Measurements from ENCODE around the gene RAB3IL1.
A peak's percentile ranks its signal among the peaks of the same experiment; 100 is the strongest.

Gene RAB3IL1

DNA sequence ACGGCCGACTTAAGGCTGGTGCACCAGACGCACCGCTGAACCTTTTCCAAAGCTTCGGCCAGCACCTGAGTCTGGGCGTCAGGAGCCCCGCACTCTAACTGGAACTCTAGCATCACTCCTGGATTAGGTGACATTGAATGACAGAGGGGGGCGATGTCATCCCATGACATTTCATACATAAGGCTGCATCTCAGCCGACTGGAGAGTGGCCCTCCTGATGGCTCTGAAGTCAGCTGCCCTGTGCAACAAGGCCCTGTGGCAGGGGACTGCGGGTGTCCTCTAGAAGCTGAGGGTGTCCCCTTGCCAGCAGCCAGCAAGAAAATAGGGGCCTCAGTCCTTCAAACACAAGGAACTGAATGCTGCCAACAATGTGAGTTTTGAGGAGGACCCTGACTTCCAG is 16.0 kb downstream of the RAB3IL1 start:
- DNase-seq: no peak

DNA sequence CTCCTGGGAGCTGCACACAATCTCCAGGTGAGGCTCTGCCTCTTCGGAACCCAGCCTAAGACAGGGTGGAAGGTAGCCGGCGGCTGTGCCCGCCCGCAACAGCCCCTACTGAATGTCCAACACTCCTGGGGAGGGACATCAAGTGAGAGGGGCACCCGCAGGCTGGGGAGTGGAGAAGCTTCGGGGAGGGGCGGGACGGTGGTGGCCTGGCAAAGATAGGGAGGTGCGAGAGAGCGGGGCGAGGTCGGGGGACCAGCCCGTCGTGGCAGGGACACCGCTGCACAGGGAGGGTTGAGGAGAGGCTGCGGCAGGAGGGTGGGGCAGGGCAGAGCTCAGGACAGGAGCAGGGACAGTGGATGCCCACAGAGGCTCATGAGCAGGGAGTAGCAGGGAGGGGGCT is 17.1 kb downstream of the RAB3IL1 start:
- no peak for DNase-seq

DNA sequence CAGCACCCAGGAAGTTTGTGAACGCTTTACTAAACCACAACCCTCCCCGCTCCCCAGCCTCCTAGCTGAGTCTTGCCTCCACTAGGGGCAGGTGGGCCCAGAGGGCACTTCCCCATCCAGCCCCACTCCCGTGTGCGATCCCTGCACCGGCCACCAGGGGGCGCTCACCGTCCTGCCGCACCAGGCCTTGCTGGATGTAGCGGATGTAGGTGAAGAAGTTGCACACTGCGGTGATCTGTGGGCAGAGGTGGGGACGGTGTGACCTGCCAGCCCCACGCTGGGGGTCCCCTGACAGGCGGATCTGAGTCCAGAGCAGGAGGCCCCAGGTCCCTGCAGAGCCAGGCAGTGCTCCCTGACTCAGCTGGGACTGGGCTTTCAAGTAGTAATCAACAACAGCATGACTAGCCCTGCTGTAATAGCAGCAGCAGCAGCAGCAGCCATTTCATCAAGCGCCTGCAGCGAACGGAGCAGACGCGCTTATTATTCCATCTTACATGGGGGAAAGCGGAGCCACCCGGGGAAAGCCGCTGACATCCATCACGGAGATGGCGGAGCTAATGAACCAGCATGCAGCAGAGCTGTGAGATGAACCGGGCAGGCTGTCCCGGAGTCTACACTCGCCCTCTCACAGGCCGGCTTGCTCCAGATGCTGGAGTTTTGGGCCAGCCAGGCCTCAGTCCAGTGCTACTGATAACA is 18.1 kb downstream of the RAB3IL1 start:
- DNase-seq: peak; percentile 97

- no peak for DNase-seq
Observed at GRCh38 chr11:61898247-61898582, 19.2 kb downstream of the RAB3IL1 start.

GRCh38 chr11:61897387-61898246 is 19.7 kb downstream of the RAB3IL1 start:
- DNase-seq: peak; percentile 91

GRCh38 chr11:61896665-61897386 is 20.5 kb downstream of the RAB3IL1 start:
- DNase-seq: no peak

DNA sequence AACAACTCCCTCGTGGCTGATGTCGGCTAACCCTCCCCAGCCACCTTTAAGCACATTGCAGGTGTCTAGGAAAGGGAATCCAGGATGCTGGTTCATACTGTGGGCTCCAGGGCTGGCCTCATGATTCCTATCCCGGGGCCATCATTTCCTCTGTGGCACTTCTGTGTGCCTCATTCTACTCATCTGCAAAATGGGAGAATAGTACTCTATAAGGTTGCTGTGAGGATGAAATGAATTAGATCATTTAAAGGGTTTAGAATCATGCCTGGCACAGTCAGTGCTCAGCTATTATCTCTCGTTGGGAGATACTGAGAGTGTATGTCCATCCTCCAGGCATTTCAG is 21.7 kb downstream of the RAB3IL1 start:
- no peak for DNase-seq

- no peak for DNase-seq
Observed at GRCh38 chr11:61895046-61895717, 22.2 kb downstream of the RAB3IL1 start.

- DNase-seq: no peak
Observed at GRCh38 chr11:61893981-61894380, 23.4 kb downstream of the RAB3IL1 start.

GRCh38 chr11:61892085-61892370 is 25.3 kb downstream of the RAB3IL1 start:
- no peak for DNase-seq

DNA sequence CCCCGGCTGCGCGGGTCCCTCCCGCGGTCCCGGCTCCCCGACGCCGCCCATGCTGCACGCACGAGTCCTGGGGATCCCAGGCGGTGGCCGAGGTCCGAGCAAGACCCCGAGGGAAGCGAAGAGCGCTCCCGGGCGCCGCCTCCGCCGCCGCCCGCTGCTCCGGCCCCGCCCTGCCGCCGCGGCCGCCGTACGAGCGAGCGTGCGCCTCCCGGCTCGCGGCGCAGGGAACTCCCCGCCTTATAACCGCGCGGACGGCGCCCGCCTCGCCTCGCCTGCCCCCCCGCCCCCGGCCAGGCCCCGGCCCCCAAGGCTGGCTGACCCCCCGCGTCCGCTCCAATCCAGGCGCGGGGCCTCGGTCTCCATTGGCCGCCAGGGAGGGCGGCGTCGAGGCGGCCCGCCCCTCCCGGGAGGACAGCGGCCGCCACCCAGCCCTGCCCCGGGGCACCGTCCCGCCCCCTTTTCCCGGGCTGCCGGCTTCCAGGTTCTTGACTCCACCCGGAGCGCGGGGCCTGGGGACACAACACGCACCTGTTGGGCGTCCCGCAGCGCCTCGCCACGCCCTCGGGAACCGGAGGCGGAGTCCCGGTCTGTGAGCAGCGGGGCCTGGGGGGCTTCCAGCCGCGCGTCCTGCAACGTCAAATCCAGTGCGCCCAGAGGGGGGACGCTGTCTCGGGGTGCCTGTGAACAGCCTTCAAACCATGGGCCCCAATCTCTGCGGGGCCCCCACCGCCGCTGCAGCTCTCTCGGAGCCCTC is 25.9 kb downstream of the RAB3IL1 start, which contains the start of gene FADS3:
TSS of gene FADS3 (minus strand) at position 215 of the 754 bp plus-strand sequence. CDS start at position 51, 164 bp downstream.
- DNase-seq: peak; percentile 89

DNA sequence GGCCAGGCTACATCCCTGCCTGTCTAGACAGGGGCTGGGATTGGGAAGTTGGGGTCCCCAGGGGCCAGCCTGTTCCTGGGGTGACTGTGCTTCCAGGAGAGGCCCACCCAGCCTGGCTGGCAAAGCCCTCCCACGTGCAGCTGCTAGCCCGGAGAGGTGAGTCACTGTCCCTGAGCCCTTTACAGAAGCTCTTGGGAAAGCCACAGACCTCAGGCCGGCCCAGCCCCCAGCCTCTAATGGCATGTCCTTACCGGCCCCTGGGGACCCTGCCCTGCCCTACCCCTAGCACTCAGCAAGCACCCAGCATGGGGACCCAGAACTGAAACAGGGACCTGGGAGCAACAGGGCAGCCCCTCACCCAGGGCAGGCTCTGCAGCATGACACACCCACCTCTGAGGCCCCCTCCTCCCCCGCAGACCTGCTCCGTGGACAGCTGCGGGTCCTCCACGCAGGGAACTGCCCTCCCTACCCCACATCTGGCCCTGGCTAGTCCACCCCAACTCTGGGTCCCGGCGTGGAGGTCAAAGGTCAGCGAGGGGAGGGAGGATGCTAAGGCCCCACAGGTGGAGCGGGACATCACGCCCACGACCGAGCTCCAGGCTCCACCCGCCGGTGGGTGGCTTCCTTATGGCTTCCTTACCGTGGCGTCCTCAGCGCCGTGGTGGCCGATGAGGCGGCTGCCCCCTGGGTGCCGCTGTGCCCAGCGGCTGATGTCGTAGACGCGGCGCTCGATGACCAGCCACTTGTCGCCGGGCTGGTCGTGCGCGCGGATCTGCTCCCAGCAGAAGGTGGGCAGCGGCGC is 26.6 kb downstream of the RAB3IL1 start:
- DNase-seq: peak; percentile 76

DNA sequence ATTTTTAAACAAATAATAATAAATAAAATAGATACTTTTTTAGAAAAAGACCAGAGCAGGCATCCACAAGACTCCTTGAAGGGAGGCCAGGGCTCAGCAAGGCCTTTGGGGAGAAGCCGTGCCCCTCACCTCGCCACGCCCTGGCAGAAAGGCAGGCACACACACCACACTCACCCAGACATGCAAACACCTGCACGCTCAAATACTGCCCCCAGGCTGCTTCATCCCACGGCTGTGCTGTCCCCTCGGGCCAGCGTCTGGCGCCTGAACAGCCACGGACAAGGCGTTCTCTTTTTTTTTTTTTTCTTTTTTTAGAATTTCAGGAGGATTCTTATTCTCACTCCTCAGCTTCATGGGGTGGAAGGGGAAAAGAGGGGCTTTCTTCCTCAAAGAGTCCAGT is 27.5 kb downstream of the RAB3IL1 start:
- DNase-seq: no peak

GRCh38 chr11:61888590-61888989 is 28.8 kb downstream of the RAB3IL1 start:
- DNase-seq: no peak

DNA sequence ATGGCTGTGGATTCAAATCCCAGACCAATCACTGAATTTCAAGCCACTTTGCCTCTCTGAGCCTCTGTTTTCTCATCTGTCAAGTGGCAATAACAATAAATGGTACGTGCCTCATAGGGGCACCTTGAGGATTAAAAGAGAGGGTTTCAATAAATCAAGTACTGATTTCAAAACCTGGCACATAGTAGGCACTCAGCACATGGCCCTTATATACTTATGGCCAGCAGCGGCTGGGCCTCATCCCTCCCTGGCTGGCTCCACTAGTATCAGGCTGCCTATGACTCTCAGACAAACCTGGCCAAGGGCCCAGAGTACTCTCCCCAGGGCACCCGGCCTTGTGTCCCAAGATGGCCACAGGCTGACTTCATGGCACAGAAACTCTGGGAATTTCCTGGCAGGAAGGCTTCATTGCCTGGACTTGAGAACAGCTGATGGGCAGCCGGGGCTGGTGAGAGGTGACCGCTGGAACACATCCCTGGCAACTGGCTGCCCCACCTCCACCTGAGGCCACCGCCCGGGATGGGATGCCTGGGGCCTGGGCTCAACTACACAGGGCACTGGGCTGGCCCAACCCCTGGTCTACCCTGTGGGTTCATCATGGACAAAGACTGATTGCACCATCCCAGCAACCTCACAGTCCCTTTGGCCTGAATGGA is 29.4 kb downstream of the RAB3IL1 start:
- no peak for DNase-seq

DNA sequence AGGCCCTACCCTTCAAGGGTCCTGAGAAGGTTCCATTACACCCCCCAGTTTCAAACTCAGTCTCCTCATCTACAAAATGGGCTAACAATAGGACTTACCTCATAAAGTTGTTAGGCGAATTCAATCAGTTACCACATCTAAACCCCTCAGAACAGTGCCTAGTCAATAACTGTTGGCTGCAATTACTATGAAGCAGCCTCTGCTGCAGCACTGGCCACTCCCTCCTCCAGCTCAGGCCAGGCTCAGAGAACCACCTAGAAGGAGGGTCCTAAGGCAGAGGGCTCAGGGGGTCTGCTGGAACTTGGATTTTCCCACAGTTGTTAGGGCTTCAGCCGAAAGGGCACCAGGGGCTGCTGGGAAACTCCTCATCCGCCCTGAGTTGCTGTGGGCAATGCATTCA is 30.7 kb downstream of the RAB3IL1 start:
- DNase-seq: no peak

DNA sequence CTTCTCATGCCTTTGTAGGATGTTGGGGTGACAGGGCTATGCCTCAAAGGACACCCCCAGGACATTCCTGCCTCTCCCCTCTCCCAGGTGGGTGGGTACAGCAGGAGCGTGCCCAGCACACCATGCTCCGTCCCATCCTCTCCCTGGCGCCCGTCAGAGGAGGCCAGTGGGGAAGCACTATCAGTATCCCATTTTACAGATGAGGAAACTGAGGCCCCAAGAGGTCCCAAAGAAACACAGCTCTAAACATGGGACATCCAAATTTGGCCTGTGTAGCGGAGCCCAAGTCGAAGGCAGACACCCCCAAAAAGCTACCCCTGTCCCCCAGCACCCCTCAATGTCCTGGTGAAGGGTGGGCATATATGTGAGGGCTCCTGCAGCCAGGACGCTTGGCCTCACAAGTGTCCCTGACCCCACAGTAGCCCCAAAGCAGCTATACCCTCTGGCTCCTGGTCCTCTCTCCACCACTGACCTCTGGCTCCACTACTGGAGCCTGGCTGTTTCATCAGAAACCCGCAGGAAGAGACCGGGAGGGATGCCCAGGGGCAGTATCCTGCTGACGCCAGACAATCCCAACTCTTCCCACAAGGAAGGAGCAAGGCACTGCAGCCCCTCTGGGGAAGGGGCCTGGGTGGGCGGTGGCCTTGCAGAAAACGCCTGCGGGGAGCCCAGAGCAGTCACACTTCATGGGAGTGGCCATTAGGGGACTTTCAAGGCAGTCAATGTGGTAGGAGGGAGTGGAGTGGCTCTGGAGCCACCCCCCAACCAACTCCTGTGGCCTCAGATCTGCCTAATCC is 31.4 kb downstream of the RAB3IL1 start:
- DNase-seq: no peak

DNA sequence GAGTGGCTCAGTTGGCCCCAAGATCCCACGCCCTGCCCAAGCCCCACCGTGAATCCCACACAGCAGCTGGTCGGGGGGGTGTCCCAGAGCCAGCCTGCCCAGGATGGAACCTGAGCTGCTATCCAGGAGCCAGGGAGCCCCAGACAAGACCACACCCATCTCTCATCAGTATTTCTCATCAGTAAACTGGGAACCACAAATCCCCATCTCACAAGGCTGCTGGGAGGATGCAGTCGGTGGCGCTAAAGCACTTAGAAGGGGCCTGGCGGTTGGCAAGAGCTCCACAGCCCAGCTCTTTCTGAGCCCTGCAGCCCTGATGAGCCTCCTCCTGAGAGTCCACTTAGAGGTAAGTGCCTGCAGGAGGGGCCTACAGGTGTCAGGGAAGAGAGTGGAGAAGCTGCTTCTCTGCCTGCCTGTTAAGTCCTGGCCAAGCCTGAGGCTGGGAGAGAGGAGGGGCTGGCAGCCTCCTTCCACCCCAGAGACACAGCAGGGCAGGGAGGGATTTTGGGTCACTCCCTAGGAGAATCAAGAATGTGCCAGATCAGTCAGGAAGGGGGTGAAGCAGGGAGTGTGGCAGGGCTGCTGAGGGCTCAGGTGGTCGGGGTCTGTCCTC is 32.1 kb downstream of the RAB3IL1 start:
- no peak for DNase-seq

DNA sequence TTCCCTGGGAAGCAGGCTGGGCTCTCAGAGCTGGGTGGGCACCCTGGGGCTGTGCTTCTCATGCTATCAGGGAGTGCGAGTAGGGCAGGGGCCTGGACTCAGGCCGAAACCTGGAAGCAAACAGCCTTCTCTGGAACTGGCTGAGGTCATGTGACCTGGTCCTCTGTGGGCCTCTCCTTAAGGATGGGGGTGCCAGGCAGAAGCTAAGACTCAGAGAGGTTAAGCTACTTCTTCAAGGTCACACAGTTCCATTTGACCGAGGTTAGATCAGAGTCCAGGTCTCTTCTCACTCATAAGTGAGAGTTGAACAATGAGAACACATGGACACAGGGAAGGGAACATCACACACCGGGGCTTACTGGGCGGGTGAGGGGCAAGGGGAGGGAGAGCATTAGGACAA is 33.4 kb downstream of the RAB3IL1 start:
- no peak for DNase-seq

DNA sequence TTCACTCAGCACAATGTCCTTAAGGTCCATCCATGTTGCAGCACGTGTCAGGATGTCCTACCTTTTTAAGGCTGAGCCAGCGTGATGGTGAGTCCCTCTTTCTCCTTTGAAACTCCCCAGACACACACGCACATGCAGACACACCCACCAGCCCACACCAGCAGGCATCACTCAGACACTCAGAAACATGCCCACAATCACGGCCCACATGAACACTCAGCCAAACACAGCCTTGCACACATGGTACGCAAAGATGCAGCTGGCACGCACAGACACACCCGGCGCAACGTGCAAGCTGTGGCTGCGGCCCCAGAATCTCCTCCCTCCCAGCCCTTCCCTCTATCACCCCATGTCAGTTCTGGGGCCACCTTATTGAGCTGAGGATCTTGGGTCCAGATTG is 34.0 kb downstream of the RAB3IL1 start:
- DNase-seq: no peak
